Dedifferentiated amniotic fluid mesenchymal stem cell (primary cell): Measurements from ENCODE around the gene DCAKD.

Experiments used
- DNase-seq: peaks from one replicate; pipeline ENCODE4 v3.0.0-alpha.2; 2016; ENCODE audit errors: extremely low spot score

The DCAKD gene, protein sequence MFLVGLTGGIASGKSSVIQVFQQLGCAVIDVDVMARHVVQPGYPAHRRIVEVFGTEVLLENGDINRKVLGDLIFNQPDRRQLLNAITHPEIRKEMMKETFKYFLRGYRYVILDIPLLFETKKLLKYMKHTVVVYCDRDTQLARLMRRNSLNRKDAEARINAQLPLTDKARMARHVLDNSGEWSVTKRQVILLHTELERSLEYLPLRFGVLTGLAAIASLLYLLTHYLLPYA

DNA sequence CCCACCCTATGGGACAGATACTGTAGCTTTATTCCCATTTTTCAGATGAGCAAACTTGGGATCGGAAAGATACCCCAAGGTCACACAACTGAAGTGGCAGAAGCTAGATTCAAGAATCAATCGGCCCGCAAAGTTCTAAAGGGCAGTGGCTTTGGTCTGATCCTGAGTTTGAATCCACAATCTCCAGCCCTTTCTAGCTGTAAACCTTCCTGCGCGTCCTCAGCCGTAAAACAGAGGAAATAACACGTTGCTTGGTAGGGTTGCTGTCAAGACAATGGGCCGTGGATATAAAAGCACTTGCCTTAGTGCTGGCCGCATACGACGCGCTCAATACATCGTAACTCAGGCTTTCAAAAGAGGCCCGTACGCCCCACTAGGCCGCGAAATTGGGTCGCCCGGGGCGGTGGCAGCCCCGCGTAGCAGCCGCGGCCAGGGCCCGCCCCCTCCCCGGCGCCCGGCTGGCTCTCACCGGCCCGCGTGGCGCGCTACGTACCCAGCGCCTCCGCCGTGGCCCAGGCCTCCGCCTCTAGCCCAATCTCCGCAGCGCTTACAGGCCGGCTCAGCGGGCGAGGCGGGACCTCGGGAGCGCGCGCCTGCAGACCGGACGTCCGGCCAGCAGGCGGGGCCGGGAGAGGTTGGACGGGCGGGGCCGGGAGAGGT, at the start of gene DCAKD:
Gene DCAKD (minus strand): TSS at position 573 of the 660 bp plus-strand sequence. CDS start 16,747 bp downstream, outside the sequence.
- peak; percentile 92 for DNase-seq

- peak; percentile 78 for DNase-seq
These were observed 47.6 kb upstream of the DCAKD start for GRCh38 chr17:45098869-45099616.

GRCh38 chr17:45098081-45098868, 46.8 kb upstream of the DCAKD start:
- DNase-seq: no peak

DNA sequence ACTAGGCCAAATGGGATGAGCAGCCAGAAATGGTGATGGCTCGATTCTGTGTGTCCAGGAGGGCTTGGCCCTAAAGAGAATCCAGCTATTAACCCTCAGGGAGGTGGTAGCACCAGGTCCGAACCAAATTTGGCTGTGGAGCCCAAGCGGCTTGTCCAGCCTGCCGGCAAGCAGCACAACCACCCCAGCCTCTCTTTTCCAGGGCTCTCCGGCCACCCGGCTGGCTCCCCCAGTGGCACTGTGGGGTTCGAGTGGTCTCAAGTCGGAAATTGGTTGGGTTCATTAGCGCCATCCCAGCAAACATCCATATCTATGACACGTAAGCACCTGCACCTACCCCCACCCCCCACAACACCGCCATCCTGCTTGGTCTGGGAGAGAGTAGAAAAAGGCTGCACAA, 45.5 kb upstream of the DCAKD start:
- no peak for DNase-seq

- DNase-seq: no peak
These were observed 44.7 kb upstream of the DCAKD start for GRCh38 chr17:45096141-45096540.

DNA sequence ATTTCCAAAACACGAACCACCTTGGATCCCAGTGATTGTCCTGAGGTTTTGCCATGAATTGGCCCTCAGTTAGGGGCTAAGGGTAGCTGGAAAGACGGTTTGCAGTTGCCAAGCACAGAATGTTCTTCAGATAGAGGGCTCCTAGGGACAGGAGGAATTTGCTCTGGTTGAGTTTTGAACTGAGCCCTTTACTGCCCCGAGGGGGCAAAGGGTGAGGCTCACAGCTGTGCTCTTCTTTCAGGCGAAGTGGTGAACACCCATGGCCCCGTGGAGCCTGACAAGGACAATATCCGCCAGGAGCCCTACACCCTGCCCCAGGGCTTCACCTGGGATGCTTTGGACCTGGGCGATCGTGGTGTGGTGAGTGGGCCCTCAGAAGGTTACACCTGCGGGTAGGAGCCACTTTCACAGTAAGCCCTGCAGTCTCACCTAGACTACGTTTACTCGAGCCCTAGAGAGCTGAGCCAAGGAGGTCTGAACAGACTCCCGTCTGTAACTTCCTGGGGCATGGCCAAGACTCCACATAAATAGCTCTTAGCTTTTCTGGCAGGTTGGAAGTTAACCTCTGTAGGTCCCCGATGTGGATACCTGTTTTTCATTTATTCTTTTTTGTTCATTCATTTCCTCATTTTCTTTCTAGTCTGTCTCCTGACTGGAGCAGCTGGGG, 42.1 kb upstream of the DCAKD start:
- no peak for DNase-seq

DNA sequence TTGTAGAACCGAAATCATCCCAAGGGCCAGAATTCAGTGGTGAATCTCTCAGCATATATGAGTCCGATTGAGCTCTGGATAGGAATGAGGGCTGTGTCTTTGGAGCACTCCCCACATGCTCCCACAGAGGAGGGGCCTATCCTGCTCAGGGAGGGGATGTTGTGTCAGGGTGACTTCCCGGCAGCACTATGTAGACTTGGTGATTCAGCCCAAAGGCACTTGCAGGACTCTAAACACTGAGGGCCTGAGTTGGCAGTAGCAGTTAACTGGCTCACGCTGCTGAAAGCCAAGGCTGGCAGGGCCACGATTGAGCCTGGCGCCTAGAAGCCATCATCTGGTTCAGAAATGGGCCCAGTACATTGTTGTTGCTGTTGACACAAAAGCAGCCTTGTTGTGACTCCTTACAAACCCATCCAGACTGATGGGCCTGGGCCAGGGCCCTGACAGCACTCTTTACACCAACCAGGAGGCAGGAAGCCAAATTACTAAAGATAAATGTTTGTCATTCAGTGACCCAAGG, 41.5 kb upstream of the DCAKD start:
- DNase-seq: peak; percentile 99

DNA sequence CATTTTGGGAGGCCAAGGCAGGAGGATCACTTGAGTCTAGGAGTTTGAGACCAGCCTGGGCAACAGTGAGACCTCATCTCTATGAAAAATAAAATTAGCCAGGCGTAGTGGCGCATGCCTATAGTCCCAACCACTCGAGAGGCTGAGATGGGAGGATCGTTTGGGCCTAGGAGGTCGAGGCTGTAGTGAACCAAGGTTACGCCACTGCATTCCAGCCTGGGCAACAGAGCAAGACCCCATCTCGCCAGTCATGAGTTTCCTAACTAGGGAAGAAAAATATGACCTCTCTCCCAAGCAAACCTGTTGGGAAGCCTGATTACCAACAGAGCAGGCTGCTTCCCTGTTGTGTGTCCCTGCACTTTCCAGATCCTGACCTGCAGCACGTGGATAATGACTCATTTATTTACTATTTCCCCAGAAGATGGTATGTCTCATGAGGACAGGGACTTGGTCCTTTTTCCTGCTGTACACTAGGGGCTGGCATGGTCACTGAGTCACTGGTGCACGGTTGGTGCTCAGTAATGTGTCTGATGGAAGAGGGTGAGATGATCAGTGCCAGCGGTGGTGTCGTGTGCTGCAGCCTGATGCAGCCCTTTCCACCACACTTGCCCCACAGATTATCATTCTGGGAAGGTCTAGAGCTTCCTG, 40.5 kb upstream of the DCAKD start:
- no peak for DNase-seq

GRCh38 chr17:45090711-45091110, 39.3 kb upstream of the DCAKD start:
- no peak for DNase-seq

DNA sequence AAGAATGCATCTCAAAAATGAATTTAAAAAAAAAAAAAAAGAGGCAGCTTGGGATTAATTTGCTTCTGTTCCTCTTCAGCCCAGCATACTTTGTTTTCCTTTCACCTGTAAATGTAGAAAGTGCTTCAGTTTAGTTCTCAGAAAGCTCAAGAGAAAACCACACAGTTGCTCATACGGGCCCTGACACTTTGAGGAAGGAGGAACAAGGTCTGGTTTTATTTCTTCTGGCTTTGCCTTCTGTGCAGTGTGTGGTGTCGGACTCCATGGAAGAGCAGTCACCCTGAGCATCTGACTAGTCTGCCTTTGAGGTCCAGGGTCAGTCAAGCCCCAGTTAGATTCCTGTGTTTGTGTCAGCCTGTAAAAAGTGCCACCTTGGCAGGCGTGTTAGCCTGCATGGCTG, 37.3 kb upstream of the DCAKD start:
- DNase-seq: no peak

DNA sequence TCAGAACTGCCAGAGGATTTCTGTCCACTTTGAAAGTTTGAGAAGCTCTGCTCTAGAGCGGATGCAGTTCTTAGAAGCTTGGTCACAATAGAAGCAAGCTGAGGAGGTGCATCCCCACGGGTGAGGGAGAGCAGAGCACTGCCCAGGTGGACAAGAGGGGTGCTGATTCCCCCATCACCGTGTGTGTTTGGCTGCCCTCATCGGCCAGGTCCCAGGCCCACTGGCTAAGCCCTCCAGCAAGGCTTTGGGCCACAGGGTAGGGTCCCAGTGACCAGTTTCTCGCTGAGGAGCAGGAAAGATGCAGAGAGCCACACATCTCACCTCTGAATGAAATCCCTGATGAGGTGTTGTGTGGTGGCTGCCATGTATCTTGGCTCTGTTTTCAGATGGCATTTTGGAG, 36.5 kb upstream of the DCAKD start:
- no peak for DNase-seq

- peak; percentile 44 for DNase-seq
These were observed 36.1 kb upstream of the DCAKD start for GRCh38 chr17:45087504-45087975.

GRCh38 chr17:45086865-45087503, 35.6 kb upstream of the DCAKD start:
- DNase-seq: no peak

- no peak for DNase-seq
These were observed 35.0 kb upstream of the DCAKD start for GRCh38 chr17:45086391-45086790.

- DNase-seq: no peak
These were observed 29.7 kb upstream of the DCAKD start for GRCh38 chr17:45081047-45081703.

DNA sequence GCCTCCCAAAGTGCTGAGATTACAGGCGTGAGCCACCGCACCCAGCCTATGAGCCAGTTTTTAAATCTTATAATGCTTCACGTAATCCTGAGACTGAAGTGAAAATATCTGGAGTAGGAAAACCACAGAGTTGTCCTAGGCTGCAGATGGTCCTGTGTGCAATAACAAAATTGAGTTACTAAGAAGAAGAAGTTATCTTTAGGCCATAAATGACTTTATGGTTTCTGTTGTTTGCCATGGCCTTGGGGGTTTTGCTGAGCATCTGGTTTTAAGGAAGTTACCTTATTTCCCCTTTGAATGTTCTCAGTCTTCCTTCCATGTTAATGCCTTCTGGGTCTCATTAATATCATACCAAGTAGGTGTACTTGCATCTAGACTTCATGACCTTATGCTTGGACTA, 26.2 kb upstream of the DCAKD start:
- no peak for DNase-seq

- DNase-seq: peak; percentile 88
These were observed 22.1 kb upstream of the DCAKD start for GRCh38 chr17:45073414-45074070.

GRCh38 chr17:45070809-45071208, 19.4 kb upstream of the DCAKD start:
- no peak for DNase-seq

- no peak for DNase-seq
These were observed 18.6 kb upstream of the DCAKD start for GRCh38 chr17:45070001-45070400.
